ENCODE measurements around the gene MLXIP. TPM values are rescaled to one million over a fixed set of nuclear protein-coding genes. Genes with fewer than 3 reads are reported as not detected.
A peak's percentile ranks its signal among the peaks of the same experiment; 100 is the strongest.
"Not testable (repeated sequence)": the region's sequence is repeated elsewhere in the genome, so short reads cannot be mapped to it uniquely, and the experiment has no call there.

Gene MLXIP
- total RNA-seq, 4 donors from 2014 or later, result 99.5 to 302 (median 151) TPM

DNA sequence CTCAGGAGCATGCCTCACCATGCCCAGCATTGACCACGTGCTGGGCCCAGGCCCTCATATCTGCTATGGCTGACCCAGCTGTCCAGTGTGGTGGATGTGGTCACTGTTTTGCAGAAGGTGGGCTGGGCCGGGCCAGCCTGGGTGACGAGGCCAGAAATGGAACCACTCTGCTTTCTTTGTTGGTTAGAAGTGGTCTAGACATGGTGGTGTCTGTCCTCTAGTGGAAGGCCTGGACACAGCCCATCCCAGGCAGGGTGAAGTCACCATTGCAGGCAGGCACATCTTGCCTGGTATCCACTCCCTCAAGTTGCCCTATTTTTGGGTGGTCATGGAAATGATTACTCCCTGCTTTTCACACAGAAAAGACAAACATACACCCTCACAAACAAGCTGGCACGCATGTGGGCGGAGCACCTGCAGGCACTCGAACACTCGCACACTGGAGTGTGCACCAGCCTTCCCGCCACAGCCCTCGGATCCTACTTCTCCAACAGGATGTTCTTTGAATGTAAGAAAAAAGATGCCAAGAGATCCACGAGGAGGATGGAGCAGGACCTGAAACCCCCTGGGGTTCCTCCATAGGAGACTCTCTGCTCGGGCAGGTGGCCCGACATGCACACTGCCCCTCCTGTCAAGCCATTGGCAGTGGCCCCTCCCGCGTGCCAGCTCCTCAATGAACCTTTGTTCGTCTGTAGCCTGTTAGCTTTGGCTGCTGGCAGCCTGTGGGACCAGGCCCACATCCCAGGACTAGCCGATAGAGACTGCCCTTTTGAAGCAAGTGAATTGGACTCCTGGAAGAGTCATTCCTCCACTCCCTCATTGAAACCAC, 38.4 kb downstream of the MLXIP start:
- 59 to 100% methylated on average over 1 to 14 of the region's 16 CpGs for WGBS, 2 donors (ENCODE audit: low coverage in 1 of 2)
- no peaks in the 10 kb centered on the region for H3K36me3 ChIP-seq
- in situ Hi-C loops (cut with MboI; ENCODE audit: low pct_ligation_motif_present in 1 of 4, low pct_unique_long_range_greater_than_20kb in 1 of 4, low sequenced_read_pairs in 3 of 4), result no loop called here
- intact Hi-C loops (cut with DNase I; ENCODE audit: low total_unique reads), result no loop called here
- TF ChIP-seq POLR2AphosphoS5 (IDR thresholded peaks at IDR 0.05), result peak in 1 of 3 donors; percentile 6
- no peak for TF ChIP-seq POLR2A (IDR thresholded peaks at IDR 0.05)
- TF ChIP-seq EP300 (IDR thresholded peaks at IDR 0.05; ENCODE audit: low read depth), result no peak
- TF ChIP-seq, protein P1, sequence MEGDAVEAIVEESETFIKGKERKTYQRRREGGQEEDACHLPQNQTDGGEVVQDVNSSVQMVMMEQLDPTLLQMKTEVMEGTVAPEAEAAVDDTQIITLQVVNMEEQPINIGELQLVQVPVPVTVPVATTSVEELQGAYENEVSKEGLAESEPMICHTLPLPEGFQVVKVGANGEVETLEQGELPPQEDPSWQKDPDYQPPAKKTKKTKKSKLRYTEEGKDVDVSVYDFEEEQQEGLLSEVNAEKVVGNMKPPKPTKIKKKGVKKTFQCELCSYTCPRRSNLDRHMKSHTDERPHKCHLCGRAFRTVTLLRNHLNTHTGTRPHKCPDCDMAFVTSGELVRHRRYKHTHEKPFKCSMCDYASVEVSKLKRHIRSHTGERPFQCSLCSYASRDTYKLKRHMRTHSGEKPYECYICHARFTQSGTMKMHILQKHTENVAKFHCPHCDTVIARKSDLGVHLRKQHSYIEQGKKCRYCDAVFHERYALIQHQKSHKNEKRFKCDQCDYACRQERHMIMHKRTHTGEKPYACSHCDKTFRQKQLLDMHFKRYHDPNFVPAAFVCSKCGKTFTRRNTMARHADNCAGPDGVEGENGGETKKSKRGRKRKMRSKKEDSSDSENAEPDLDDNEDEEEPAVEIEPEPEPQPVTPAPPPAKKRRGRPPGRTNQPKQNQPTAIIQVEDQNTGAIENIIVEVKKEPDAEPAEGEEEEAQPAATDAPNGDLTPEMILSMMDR (IDR thresholded peaks at IDR 0.05), result peak in 3 of 5 experiments; percentile 11 to 42 (median 18)
- peak overlapping the region; percentile 77 to 94 (median 86) for H3K27ac ChIP-seq
- H3K9me3 ChIP-seq, result no peaks in the 10 kb centered on the region
- no peaks in the 10 kb centered on the region for H3K27me3 ChIP-seq
- DNase-seq, result peak; percentile 76
- H3K4me1 ChIP-seq, result peaks cover 36 to 88% (median 80%) of the 10 kb centered on the region in 4 donors
- H3K4me3 ChIP-seq, result no peak overlapping the region

DNA sequence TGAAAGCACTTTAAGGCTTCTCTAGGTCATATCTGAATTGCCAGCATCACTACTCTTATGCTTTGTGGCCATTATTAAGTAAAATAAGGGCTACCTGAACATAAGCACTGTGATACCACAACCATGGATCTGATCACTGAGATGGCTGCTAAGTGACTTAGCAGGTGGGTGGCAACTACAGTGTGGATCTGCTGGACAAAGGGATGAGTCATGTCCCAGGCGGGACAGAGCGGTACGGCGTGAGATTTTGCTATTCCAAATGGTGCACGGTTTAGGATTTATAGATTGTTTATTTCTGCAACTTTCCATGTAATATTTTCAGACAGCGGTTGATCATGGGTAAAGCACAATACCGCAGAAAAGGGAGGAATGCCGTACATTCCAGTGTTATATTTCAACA, 39.4 kb downstream of the MLXIP start:
- peak; percentile 25 to 28 (median 27) for TF ChIP-seq POLR2AphosphoS5 (IDR thresholded peaks at IDR 0.05)
- TF ChIP-seq POLR2A (IDR thresholded peaks at IDR 0.05), result no peak
- no peaks in the 10 kb centered on the region for H3K9me3 ChIP-seq
- WGBS, 2 donors (ENCODE audit: low coverage in 1 of 2), result 48% methylated on average over 8 of the region's 8 CpGs; no CpG with 5 or more reads in 1 of the 2 donors
- H3K4me3 ChIP-seq, result no peak overlapping the region
- H3K36me3 ChIP-seq, result no peaks in the 10 kb centered on the region
- DNase-seq, result no peak
- H3K27ac ChIP-seq, result peak overlapping the region; percentile 77 to 94 (median 86)
- in situ Hi-C loops (cut with MboI; ENCODE audit: low pct_ligation_motif_present in 1 of 4, low pct_unique_long_range_greater_than_20kb in 1 of 4, low sequenced_read_pairs in 3 of 4) (no loop called here), intact Hi-C loops (cut with DNase I; ENCODE audit: low total_unique reads) (no loop called here)
- H3K27me3 ChIP-seq, result no peaks in the 10 kb centered on the region
- H3K4me1 ChIP-seq, result peaks cover 36 to 88% (median 79%) of the 10 kb centered on the region in 4 donors

DNA sequence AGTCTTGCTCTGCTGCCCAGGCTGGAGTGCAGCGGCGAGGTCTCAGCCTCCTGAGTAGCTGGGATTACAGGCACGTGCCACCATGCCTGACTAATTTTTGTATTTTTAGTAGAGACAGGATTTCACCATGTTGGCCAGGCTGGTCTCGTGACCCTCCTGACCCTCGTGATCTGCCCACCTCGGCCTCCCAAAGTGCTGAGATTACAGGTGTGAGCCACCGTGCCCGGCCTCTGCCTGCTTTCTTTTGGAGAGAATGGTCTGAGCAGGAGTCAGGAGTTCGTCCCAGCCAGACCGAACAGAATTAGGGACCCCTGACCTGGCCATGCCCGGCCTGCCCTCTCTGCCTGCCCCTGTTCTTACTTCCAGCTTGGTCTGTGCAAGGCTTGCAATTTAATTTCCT, 42.8 kb downstream of the MLXIP start:
- H3K36me3 ChIP-seq; intact Hi-C loops (cut with DNase I; ENCODE audit: low total_unique reads); H3K4me3 ChIP-seq; H3K27me3 ChIP-seq; DNase-seq; H3K9me3 ChIP-seq: not testable (repeated sequence)
- Histone ChIP-seq H3K27ac (peak overlapping the region; percentile 58 to 80 (median 76)), H3K4me1 (peaks cover 58 to 88% (median 83%) of the 10 kb centered on the region in 4 donors)
- in situ Hi-C loops (cut with MboI; ENCODE audit: low pct_ligation_motif_present in 1 of 4, low pct_unique_long_range_greater_than_20kb in 1 of 4, low sequenced_read_pairs in 3 of 4), result loop anchor here in 3 of 4 donors (5.0 to 10.0 kb wide), 2 partner anchors 64 to 67 kb away; no protein-coding TSS in a partner anchor
- WGBS, 2 donors (ENCODE audit: low coverage in 1 of 2), result 77% methylated on average over 11 of the region's 11 CpGs; no CpG with 5 or more reads in 1 of the 2 donors

DNA sequence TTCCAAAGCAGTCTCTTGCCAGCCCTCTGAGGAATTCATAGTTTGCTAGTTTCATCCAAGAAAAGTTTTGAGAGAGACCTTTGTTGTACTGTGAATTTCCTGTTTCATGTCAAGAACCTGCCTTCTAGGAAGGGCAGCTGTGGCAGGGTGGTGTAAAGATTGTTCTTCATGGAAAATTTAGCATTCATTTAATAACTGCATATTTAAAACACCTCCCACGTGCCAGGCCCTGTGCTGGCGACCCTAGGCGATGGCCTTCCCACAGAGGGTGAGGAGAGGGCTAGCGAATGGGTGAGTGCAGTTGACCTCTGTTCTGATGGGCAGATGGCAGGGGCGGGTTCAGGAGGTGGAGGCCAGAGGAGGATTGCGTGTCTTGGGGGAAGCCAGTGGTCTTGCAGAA, 43.2 kb downstream of the MLXIP start:
- WGBS, 2 donors (ENCODE audit: low coverage in 1 of 2), result 56 to 65% methylated on average over 6 of the region's 6 CpGs
- Histone ChIP-seq H3K27me3 (no peaks in the 10 kb centered on the region), H3K4me1 (peaks cover 58 to 88% (median 82%) of the 10 kb centered on the region in 4 donors), H3K27ac (peak overlapping the region; percentile 58 to 80 (median 76)), H3K36me3 (no peaks in the 10 kb centered on the region), H3K4me3 (no peak overlapping the region), H3K9me3 (no peaks in the 10 kb centered on the region)
- no peak for DNase-seq
- intact Hi-C loops (cut with DNase I; ENCODE audit: low total_unique reads) (loop anchor here (2.0 kb wide), 1 partner anchor 67 kb away; no protein-coding TSS in a partner anchor), in situ Hi-C loops (cut with MboI; ENCODE audit: low pct_ligation_motif_present in 1 of 4, low pct_unique_long_range_greater_than_20kb in 1 of 4, low sequenced_read_pairs in 3 of 4) (loop anchor here in 3 of 4 donors (5.0 to 10.0 kb wide), 2 partner anchors 64 to 67 kb away; no protein-coding TSS in a partner anchor)
- TF ChIP-seq, protein P1 (IDR thresholded peaks at IDR 0.05), result no peak
- TF ChIP-seq EP300 (IDR thresholded peaks at IDR 0.05; ENCODE audit: low read depth) (no peak), POLR2AphosphoS5 (IDR thresholded peaks at IDR 0.05) (no peak), POLR2A (IDR thresholded peaks at IDR 0.05) (no peak)

All from transverse colon (tissue), 4 donors.